Stomach (tissue), 4 donors: ENCODE measurements around the gene SLC6A3.

Source experiments
- POLR2A ChIP-seq, 4 donors: fragments of 450-650 bp; IDR thresholded peaks; one replicate each; pipeline ENCODE4 v1.6.1; 2016; ENCODE audit warnings: antibody characterized with exemption in 4 of 4, control low read depth in 2 of 4, mild to moderate bottlenecking in 1 of 4, moderate library complexity in 1 of 4
- POLR2AphosphoS5 ChIP-seq, 3 donors: sonication (generic); formaldehyde crosslinking; IDR thresholded peaks; one replicate each; pipeline ENCODE4 v1.6.1; 2016; ENCODE audit warnings: antibody characterized with exemption in 3 of 3
- TF ChIP-seq, protein P1 (sequence below), 7 experiments: fragments of 450-650 bp in 4 of 7; fragments of 200-600 bp in 3 of 7; sonication (generic) in 3 of 7; IDR thresholded peaks; one replicate each; pipeline ENCODE4 v1.5.1; 2016 to 2019; ENCODE audit warnings: antibody characterized with exemption in 7 of 7, control low read depth in 2 of 7, mild to moderate bottlenecking in 1 of 7

GRCh38 chr5:1460054-1460682 is 14.9 kb upstream of the SLC6A3 start:
- TF ChIP-seq, protein P1, sequence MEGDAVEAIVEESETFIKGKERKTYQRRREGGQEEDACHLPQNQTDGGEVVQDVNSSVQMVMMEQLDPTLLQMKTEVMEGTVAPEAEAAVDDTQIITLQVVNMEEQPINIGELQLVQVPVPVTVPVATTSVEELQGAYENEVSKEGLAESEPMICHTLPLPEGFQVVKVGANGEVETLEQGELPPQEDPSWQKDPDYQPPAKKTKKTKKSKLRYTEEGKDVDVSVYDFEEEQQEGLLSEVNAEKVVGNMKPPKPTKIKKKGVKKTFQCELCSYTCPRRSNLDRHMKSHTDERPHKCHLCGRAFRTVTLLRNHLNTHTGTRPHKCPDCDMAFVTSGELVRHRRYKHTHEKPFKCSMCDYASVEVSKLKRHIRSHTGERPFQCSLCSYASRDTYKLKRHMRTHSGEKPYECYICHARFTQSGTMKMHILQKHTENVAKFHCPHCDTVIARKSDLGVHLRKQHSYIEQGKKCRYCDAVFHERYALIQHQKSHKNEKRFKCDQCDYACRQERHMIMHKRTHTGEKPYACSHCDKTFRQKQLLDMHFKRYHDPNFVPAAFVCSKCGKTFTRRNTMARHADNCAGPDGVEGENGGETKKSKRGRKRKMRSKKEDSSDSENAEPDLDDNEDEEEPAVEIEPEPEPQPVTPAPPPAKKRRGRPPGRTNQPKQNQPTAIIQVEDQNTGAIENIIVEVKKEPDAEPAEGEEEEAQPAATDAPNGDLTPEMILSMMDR (IDR thresholded peaks at IDR 0.05), result no peak
- TF ChIP-seq POLR2A (IDR thresholded peaks at IDR 0.05), result no peak
- TF ChIP-seq POLR2AphosphoS5 (IDR thresholded peaks at IDR 0.05), result no peak
